ENCODE measurements around the gene DPH6.
"Not testable (repeated sequence)": the region's sequence is repeated elsewhere in the genome, so short reads cannot be mapped to it uniquely, and the experiment has no call there.

Gene DPH6

DNA sequence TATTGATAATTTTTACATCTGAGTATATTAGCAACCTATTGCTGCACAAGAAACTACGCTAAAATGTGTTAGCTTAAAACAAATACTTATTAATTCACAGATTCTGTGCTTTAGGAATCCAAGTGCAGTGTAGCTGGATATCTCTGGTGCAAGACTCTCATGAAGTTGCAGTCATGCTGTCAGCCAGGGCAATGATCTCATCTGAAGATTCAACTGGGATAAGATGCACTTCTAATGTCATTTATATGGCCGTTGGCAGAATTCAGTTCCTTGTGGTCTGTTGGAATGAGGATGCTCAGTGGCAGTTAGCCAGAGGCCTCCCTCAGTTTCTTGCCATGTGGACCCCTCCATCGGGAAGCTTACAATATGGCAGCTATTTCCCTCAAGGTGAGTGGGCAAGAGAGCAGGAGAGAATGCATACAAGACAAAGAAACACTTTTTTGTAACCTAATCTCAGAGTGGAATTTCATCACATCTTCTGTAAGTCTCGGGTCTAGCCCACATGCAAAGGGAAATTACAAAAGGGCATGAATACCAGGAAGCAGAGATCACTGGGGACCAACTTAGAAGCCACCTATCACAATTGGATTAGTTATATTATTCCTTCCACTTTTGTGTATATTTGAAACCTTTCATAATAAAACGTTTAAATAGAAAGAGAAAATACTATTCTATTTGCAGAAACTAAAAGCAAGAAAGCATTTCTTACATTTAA, 61.6 kb downstream of the DPH6 start:
- DNase-seq = no peak

DNA sequence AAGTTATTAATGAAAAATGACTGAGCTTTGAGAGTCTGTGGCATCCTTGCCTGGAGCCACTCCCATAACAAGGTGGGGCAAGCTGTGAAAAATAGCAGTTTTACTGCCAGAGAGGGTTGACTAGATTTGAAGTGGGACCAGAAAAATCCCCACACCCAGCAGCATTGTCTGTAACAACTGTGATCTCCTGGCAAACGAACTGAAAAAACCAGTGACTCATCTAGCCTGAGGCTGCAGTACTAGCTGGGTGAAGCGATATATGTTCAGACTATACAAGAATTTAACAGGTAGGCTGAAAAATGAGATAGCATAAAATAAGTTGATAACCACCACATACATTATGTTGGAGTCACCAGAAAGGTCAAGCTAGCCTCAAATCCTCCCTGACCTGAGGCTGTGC, 64.0 kb downstream of the DPH6 start:
- no peak for DNase-seq

DNA sequence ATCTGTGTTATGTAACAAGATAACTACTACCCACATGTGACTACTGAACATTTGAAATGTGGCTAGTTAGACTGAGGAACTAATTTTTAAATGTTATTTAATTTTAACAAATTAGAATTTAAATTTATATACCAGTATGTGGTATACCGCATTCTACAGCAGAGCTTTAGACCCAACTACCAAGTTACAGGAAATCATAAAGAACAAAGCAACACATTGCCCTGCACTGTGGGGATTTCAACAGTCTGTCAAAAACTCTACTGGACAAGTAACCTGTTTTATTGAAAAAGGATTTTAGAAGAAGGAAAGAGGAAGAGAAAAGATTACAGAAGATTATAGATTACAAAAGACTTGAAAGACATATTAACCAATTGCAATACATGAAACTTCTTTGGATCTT, 64.9 kb downstream of the DPH6 start:
- DNase-seq = no peak

- DNase-seq = no peak
These were observed 66.5 kb downstream of the DPH6 start for GRCh38 chr15:35479423-35479822.

- no peak for DNase-seq
These were observed 68.4 kb downstream of the DPH6 start for GRCh38 chr15:35477312-35478262.

GRCh38 chr15:35471024-35471423, 74.9 kb downstream of the DPH6 start:
- no peak for DNase-seq

GRCh38 chr15:35470441-35470840, 75.5 kb downstream of the DPH6 start:
- DNase-seq = no peak

DNA sequence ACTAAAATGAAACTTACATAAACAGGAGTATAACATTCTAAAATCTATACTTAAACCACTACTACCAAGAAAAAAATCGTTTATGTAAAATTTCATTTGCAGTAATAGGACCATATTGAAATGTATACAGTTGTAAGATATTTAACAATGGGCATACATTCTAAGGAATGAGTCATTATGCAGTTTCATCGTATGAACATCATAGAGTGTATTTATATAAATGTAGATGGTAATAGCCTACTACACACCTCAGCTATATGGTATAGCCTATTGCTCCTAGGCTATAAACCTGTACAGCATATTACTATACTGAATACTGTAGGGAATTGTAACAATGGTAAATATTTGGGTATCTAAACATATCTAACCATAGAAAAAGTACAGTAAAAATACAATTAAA, 79.5 kb downstream of the DPH6 start:
- DNase-seq = no peak

DNA sequence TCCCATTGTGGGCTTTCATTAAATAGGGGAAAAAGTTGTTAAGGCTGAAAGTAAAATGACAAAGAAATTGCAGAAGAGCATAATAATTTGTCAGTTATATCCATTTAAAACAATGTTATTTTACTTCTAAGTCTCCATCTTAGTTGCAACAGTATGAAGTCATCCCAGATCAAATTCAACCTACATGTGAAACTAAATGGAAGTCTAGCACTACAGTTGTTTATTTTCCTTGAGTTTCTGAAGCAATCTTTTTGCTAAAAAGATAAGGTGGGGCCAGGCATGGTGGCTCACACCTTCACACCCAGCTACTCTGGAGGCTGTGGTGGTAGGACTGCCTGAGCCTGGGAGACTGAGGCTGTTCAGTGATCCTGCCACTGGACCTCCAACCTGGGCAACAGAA, 80.2 kb downstream of the DPH6 start:
- no peak for DNase-seq

GRCh38 chr15:35460616-35461015, 85.3 kb downstream of the DPH6 start:
- no peak for DNase-seq

DNA sequence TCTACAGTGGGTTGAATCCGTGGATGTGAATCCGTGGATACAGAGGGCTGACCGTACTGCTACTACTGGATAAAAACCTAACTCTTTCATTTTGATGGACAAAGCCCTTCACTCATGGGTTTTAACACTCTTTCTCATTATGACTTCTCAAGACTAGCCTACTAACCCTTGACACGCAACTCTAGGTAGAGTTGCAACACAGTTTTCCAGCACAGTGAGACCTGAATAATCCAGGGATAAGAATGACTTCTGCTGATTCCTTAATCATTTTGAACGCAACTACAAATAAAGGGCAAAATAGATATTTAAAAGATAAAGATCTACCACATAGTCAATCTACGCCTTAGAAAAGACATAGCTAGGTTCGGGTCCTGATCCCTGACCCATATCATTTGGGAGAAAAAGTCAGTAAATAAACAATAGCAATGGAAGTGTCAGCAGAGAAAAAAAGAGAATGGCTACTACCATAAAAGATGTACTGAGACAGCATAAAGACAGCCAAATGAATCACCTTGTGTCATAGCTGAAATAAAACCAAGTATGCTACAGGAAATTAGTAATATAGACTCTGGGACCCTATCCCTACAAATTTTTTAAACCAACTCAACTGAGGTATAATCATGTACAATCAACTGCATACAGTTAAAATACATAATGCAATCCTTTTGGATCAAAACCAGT, 87.6 kb downstream of the DPH6 start:
- no peak for DNase-seq

- no peak for DNase-seq
These were observed 90.8 kb downstream of the DPH6 start for GRCh38 chr15:35455201-35455600.

DNA sequence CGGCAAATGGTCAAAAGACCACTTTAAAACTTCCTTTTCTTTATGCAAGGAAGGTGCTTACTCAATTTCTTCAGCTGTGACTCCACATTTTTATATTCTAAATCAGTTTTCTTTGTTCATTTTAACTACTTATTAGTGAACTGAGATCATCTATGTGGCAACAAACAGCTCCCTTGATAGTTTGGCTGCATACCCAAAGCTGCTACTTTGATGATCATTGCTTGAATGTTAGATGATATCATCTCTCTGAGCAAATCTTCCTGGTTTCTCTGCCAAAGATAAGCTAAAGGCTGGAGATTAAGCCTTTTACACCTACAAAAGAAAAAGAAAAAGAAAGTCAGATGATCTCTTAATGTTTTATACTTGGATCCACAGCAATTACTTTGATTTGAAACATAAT, 95.5 kb downstream of the DPH6 start:
- DNase-seq = no peak

DNA sequence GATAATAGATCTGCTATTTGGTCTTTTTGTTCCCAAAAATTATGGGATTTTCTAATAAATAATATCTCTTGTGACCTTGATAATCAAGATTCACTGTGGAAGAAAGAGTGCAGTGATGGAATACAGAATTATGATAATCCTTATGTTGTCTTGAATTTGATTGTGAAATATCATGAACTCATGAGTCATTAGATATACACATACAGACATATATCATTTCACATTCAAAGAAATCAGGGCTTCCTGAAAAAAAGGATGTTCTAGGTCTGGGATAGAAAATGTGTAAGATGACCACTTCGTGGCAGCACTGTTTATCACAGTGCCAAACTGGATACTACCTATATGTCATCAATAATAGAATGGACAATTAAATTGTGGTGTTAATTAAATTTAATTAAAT, 97.7 kb downstream of the DPH6 start:
- no peak for DNase-seq

- DNase-seq = no peak
These were observed 100.1 kb downstream of the DPH6 start for GRCh38 chr15:35445891-35446290.

DNA sequence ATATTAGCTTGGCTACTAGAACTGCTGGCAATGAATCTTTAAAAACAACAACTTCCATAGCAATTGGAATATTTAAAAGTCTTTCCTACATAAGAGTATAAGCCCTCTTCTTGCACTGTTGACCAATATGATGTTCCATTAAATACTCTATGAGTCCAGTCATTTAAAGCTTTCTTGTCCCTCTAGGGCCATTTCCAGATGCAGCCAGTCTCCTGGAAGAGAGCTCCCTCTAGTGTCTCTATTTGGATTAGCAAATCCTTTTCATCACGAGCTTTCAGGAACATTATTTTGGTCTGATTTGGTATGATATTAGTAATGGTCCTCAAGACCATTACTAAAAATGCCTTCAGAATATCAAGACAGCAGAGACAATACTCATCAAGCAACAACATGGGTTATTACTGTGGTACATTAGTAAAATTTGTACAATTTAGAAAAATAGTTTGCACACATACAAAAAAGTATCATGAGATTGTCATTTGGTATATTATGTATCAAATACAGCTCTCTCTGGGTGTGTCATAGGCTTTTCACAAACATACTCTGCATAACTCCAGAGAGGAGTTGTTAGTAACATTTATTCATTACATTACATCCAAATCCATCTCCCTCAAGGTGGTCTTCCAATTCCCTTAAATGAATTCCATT, 101.3 kb downstream of the DPH6 start:
- DNase-seq = no peak

DNA sequence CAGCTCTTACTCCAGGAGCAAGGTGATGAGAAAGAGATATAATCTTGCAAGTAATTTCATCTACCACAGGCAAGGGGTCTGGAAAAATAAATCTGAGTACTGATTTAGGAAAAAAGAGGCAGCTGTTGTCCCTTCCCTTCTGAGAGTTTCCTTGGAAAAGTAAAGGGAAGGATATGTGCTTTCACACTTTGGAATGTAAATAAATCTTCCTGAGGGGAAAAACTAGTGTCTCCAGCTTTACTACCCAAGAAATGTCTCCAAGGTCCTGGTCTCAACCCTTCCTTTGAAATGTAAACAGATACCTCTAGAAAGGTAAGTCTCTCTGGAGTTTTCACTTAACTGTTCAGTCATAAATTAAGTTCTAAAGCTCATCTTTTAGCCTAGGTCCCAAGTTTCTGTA, 102.6 kb downstream of the DPH6 start:
- DNase-seq = no peak

DNA sequence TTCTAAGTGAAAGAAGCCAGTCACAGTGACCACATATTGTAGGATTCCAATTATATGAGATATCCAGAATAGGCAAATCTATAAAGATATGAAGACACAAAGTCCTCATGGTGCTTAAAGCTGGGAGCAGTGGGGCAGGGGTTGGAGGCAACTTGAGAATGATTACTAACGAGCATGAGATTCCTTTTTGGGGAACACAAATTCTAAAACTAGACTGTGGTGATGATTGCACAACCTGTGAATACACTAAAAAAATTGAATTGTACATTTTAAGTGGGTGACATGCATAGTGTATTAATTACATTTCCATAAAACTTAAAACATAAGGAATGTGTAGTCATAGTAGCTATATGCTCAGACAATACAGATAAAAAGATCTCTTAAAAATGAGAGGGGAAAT, 103.2 kb downstream of the DPH6 start:
- DNase-seq = no peak

DNA sequence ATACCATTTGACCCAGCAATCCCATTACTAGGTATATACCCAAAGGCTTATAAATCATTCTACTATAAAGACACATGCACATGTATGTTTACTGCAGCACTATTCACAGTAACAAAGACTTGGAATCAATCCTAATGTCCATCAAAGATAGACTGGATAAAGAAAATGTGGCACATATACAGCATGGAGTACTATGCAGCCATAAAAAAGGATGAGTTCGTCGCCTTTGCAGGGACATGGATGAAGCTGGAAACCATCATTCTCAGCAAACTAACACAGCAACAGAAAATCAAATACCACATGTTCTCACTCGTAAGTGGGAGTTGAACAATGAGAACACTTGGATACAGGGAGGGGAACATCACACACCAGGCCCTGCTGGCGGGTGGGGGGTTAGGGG, 104.7 kb downstream of the DPH6 start:
- not testable (repeated sequence) for DNase-seq

DNA sequence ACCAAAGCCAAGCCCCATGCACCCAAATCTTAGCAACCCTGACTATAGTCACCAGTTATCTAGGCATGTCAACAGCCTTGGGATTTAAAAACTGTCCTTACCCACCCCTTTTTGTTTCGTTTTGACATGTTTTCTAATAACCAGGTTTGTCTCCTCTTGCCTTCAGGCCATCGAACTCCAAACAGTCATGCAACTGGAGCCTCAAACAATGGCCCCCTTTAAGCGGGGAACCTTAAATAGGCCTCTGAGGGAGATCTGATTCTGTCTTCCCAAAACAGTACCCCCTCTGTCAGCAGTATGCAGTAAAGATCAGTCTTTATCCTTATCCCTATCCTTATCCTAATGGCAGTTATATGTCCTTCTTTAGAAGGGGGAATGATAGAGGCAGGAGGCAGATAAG, 105.7 kb downstream of the DPH6 start:
- DNase-seq = no peak

DNA sequence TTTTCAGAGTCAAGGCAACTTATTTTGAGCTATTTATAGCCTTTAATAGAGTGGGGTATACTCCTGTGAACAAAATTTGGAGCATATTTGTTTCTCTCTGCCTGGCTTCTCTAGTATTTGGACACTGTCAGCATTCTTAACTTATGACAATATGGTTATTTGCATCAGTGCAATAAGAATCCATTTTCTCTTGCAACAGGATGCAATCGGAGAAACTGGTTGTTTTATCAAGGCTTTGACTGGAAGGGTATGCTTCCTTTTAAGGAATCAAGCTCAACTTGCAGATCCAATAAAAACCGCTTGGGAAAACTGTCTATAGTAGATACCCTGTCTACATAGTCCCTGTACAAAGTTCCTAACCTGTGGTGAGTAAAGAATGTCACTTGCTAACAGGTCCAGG, 106.7 kb downstream of the DPH6 start:
- DNase-seq = no peak

- DNase-seq = no peak
These were observed 108.8 kb downstream of the DPH6 start for GRCh38 chr15:35437157-35437556.

DNA sequence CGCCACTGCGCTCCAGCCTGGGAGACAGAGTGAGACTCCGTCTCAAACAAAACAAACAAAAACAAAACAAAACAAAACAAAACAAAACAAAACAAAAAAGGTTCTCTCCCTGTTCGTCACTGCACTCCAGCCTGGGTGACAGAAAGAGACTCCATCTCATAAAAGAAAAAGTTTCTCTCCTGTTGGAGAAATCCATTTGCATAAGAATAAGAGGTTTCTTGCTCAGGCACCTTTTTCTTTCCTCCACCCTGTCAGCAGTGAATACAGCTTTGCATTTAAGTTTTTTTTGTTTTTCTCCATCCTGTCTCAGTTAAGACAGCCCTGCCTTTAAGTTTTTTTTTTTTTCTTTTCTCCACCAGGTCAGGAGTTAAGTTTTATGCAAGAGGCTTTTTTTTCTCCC, 109.5 kb downstream of the DPH6 start:
- no peak for DNase-seq

Data from activated CD4-positive, alpha-beta T cell treated with anti-CD3 and anti-CD28 coated beads for 4 hours (primary cell).